Measurements from ENCODE around the gene CXCL12. TPM values are rescaled to one million over a fixed set of nuclear protein-coding genes. Genes with fewer than 3 reads are reported as not detected.

Gene CXCL12
- total and polyA plus RNA-seq, 2 donors (not counting 3 experiments of a cell fraction or from before 2014, with no cell fraction given) = 0.35 to 1.4 TPM

DNA sequence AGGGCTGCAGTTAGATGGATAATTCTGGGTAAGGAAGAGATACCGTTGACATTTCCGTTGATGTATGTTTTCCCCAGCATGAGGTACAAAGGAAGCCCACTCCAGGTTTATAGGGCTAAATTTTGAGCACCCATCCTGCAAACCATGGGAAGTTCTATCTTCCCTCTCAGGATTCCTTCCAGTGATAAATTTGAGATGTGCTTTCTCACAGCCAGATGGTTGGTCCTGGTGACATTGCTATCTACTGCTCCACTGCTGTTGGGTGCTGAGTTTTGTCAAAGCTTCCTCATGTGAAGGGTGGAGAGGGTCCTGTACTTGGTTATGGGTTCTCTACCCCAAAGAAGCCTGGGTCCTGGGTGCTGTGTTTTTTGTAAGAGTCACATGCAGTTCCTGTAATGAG is 57.4 kb downstream of the CXCL12 start:
- Histone ChIP-seq H3K79me2 (ENCODE audit: control insufficient read depth, insufficient read depth, low read length) (no peaks in the 10 kb centered on the region), H3K27me3 (ENCODE audit: control insufficient read depth in 2 of 2, insufficient read depth in 2 of 2, low read length in 2 of 2) (no peaks in the 10 kb centered on the region), H2AFZ (ENCODE audit: low read depth, low read length) (no peak overlapping the region), H3K9me3 (replicated peaks; ENCODE audit: control insufficient read depth, insufficient read depth, low read length) (no peaks in the 10 kb centered on the region), H3K9me1 (replicated peaks; ENCODE audit: control insufficient read depth, extremely low read depth, insufficient read depth, low read length) (no peaks in the 10 kb centered on the region), H3K27ac (ENCODE audit: insufficient read depth, low read depth, low read length) (no peak overlapping the region), H4K20me1 (replicated peaks; ENCODE audit: control insufficient read depth, extremely low read depth, insufficient read depth, low read length) (no peaks in the 10 kb centered on the region), H3K36me3 (ENCODE audit: control insufficient read depth in 2 of 2, extremely low read depth in 1 of 2, insufficient read depth in 2 of 2, low read length in 2 of 2) (no peaks in the 10 kb centered on the region), H3K4me3 (replicated peaks in 1 of 3; ENCODE audit: insufficient read depth in 1 of 3, low read depth in 1 of 3, low read length in 3 of 3) (no peak overlapping the region), H3K4me2 (ENCODE audit: insufficient read depth, low read length) (no peak overlapping the region), H3K4me1 (ENCODE audit: control insufficient read depth, extremely low read depth, insufficient read depth, low read length) (no peaks in the 10 kb centered on the region), H3K9ac (replicated peaks; ENCODE audit: extremely low read depth, insufficient read depth, low read length) (no peak overlapping the region)
- POLR2A ChIA-PET = no interaction called here
- no TSS peak for BruUV-seq (replicated peaks)
- DNase-seq (ENCODE audit: low read depth, low spot score) (no peak), FAIRE-seq (no peak)
- no peak for TF ChIP-seq MYC (IDR thresholded peaks at IDR 0.05; ENCODE audit: low read depth, low read length)
- TF ChIP-seq, protein P1, sequence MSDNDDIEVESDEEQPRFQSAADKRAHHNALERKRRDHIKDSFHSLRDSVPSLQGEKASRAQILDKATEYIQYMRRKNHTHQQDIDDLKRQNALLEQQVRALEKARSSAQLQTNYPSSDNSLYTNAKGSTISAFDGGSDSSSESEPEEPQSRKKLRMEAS (IDR thresholded peaks at IDR 0.05; ENCODE audit: insufficient read depth, insufficient read length) = no peak
- TF ChIP-seq, protein P2, sequence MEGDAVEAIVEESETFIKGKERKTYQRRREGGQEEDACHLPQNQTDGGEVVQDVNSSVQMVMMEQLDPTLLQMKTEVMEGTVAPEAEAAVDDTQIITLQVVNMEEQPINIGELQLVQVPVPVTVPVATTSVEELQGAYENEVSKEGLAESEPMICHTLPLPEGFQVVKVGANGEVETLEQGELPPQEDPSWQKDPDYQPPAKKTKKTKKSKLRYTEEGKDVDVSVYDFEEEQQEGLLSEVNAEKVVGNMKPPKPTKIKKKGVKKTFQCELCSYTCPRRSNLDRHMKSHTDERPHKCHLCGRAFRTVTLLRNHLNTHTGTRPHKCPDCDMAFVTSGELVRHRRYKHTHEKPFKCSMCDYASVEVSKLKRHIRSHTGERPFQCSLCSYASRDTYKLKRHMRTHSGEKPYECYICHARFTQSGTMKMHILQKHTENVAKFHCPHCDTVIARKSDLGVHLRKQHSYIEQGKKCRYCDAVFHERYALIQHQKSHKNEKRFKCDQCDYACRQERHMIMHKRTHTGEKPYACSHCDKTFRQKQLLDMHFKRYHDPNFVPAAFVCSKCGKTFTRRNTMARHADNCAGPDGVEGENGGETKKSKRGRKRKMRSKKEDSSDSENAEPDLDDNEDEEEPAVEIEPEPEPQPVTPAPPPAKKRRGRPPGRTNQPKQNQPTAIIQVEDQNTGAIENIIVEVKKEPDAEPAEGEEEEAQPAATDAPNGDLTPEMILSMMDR (IDR thresholded peaks at IDR 0.05; ENCODE audit: extremely low read depth in 1 of 2, insufficient read depth in 1 of 2, low read depth in 1 of 2, low read length in 2 of 2) = no peak
- TF ChIP-seq JUN (IDR thresholded peaks at IDR 0.05; ENCODE audit: borderline replicate concordance, insufficient read depth, insufficient read length, low read depth) = no peak
- TF ChIP-seq GATA2 (IDR thresholded peaks at IDR 0.05; ENCODE audit: insufficient read depth, insufficient read length, low read depth, low read length) = no peak
- no peak for TF ChIP-seq FOS (IDR thresholded peaks at IDR 0.05; ENCODE audit: borderline replicate concordance, insufficient read depth, low read length)
- TF ChIP-seq POLR2AphosphoS5 (IDR thresholded peaks at IDR 0.05; ENCODE audit: insufficient read depth, low read depth, low read length) = no peak
- TF ChIP-seq POLR2A (IDR thresholded peaks at IDR 0.05; ENCODE audit: low read depth, low read length) = no peak
- no peak for TF ChIP-seq EZH2 (IDR thresholded peaks at IDR 0.05; ENCODE audit: borderline replicate concordance, low read depth, low read length, severe bottlenecking)
- intact Hi-C loops (cut with micrococcal nuclease) = no loop called here
- CTCF ChIA-PET = no interaction called here
- dilution Hi-C loops (cut with MboI; ENCODE audit: extremely low pct_ligation_motif_present, low sequenced_read_pairs) = no loop called here

Data from endothelial cell of umbilical vein (primary cell).